HepG2 (cell line): ENCODE results near the gene STRN4. TPM values are rescaled to one million over a fixed set of nuclear protein-coding genes. Genes with fewer than 3 reads are reported as not detected.

Source experiments
- ATAC-seq: fragments of 200-7000 bp; cut with Tn5 transposase; 3 replicates; pipeline ENCODE4 v1.9.1; 2020; ENCODE audit warnings: mild to moderate bottlenecking, moderate library complexity
- BruUV-seq: library from RNA; stranded (reverse); fragments of 400-500 nt; replicated peaks from 2 replicates; lab custom pipeline; 2021; lab: Mats Ljungman, UMichigan
- CTCF ChIA-PET: fragments of 300-600 bp; formaldehyde crosslinking; extraction: SDS; loops from one replicate; lab custom pipeline; 2021; ENCODE audit warnings: low total read pairs, inconsistent platforms, low intra/inter-chr PET ratio; lab: Yijun Ruan, JAX
- POLR2A ChIA-PET: fragments of 350-600 bp; sonication (Branson Sonifier 250); formaldehyde crosslinking; loops from one replicate; lab custom pipeline; 2020; ENCODE audit warnings: antibody characterized with exemption, inconsistent platforms; lab: Yijun Ruan, JAX
- DNase-seq: peaks from one replicate; pipeline ENCODE4 v3.0.0-alpha.2; 2015; ENCODE audit warnings: low spot score
- FAIRE-seq: peaks from 3 replicates; lab custom pipeline; 2011; peaks lifted over from hg19 to GRCh38; lab: Jason Lieb, UNC
- H2AFZ ChIP-seq: one replicate; pipeline ENCODE4 v1.6.1; 2011; ENCODE audit warnings: low read length, inconsistent platforms
- H3K27ac ChIP-seq: fragments of 300-600 bp; 3 replicates; pipeline ENCODE4 v1.8.0; 2011; ENCODE audit warnings: mixed run types, mild to moderate bottlenecking, mixed read lengths, low read length, inconsistent platforms; ENCODE audit not compliant: insufficient read depth; ENCODE audit errors: extremely low read length
- H3K27me3 ChIP-seq, 2 experiments: fragments of 200-600 bp in 1 of 2; 2 replicates in 1 of 2; 3 replicates in 1 of 2; pipeline versions ENCODE4 v1.6.0 to v1.8.0; 2011; ENCODE audit warnings: low read length in 2 of 2, mild to moderate bottlenecking in 2 of 2, moderate library complexity in 2 of 2, inconsistent platforms in 1 of 2; ENCODE audit not compliant: insufficient read depth in 2 of 2, control insufficient read depth in 1 of 2
- H3K36me3 ChIP-seq, 2 experiments: fragments of 200-600 bp in 1 of 2; replicated peaks in 1 of 2; 2 replicates in 1 of 2; 3 replicates in 1 of 2; pipeline versions ENCODE4 v1.5.1 to v1.8.0; 2011; ENCODE audit warnings: low read length in 2 of 2, inconsistent platforms in 1 of 2; ENCODE audit not compliant: insufficient read depth in 2 of 2, control insufficient read depth in 1 of 2
- H3K4me1 ChIP-seq: 2 replicates; pipeline ENCODE4 v1.5.1; 2012; ENCODE audit warnings: low read length, inconsistent platforms; ENCODE audit not compliant: insufficient read depth
- H3K4me2 ChIP-seq: 2 replicates; pipeline ENCODE4 v1.6.0; 2011; ENCODE audit warnings: low read depth, low read length, inconsistent platforms
- H3K4me3 ChIP-seq, 3 experiments: fragments of 200-600 bp in 1 of 3; sonication (generic), shearing (Covaris generic) in 1 of 3; replicated peaks in 1 of 3; 2 replicates each; pipeline ENCODE4 v1.5.1; 2011 to 2016; ENCODE audit warnings: low read length in 3 of 3, inconsistent platforms in 2 of 3, low read depth in 2 of 3, mild to moderate bottlenecking in 2 of 3, control low read depth in 1 of 3, mixed read lengths in 1 of 3; ENCODE audit not compliant: insufficient read depth in 1 of 3
- H3K79me2 ChIP-seq: one replicate; pipeline ENCODE4 v1.6.1; 2011; ENCODE audit warnings: low read length, inconsistent platforms; ENCODE audit not compliant: insufficient read depth
- H3K9ac ChIP-seq: 2 replicates; pipeline ENCODE4 v1.6.0; 2011; ENCODE audit warnings: mild to moderate bottlenecking, low read depth, low read length, inconsistent platforms; ENCODE audit not compliant: insufficient read depth
- H3K9me3 ChIP-seq: 2 replicates; pipeline ENCODE4 v1.5.1; 2012; ENCODE audit warnings: mild to moderate bottlenecking, low read length
- H4K20me1 ChIP-seq: 2 replicates; pipeline ENCODE4 v1.6.0; 2011; ENCODE audit warnings: inconsistent platforms, mild to moderate bottlenecking, low read length, moderate library complexity; ENCODE audit not compliant: insufficient read depth
- AGO2 ChIP-seq: fragments of 200-400 bp; formaldehyde crosslinking; optimal IDR thresholded peaks from 2 replicates; pipeline ENCODE3; 2017; ENCODE audit warnings: mild to moderate bottlenecking, low read depth, low read length, moderate library complexity
- MEIS2 ChIP-seq: sonication (generic); formaldehyde crosslinking; IDR thresholded peaks from 2 replicates; pipeline ENCODE4 v1.9.0; 2021; ENCODE audit warnings: mild to moderate bottlenecking, missing genetic modification reagents
- ZSCAN25 ChIP-seq: sonication (generic); formaldehyde crosslinking; IDR thresholded peaks from 2 replicates; pipeline ENCODE4 v1.8.0; 2022; ENCODE audit warnings: mild to moderate bottlenecking, missing genetic modification reagents
- WGBS: methylation state at CpG from one replicate; pipeline ENCODE4 v1.1.6; 2017; ENCODE audit warnings: low lambda C conversion rate; 5-methylcytosine and 5-hydroxymethylcytosine counted together
- in situ Hi-C: cut with HindIII; loops from 2 replicates; pipeline ENCODE4 v1.10.0; 2017; ENCODE audit warnings: low pct_unique_long_range_greater_than_20kb; ENCODE audit not compliant: extremely low pct_ligation_motif_present
- intact Hi-C: fragments of 100-400 bp; cut with micrococcal nuclease; formaldehyde crosslinking; loops from one replicate; pipeline ENCODE4 v1.10.0; 2022; ENCODE audit not compliant: unreplicated experiment
- polyA plus RNA-seq, 8 experiments: library from polyadenylated mRNA; depleted of rRNA in 3 of 8; stranded (reverse) in 7 of 8; unstranded in 1 of 8; fragments of >200 nt; fragmentation: Illumina TruSeq in 4 of 8; extraction: Trizol in 4 of 8; gene quantifications; 2 replicates each; pipeline versions ENCODE4 v1.2.1 to v1.2.3, GENCODE V29; 2011 to 2016; ENCODE audit warnings: low read depth in 4 of 8, missing spikeins in 1 of 8, mixed read lengths in 1 of 8; ENCODE audit not compliant: insufficient read depth in 1 of 8
- total RNA-seq, 5 experiments: library from RNA; depleted of rRNA; stranded (reverse); fragments of >200 nt; fragmentation: Illumina TruSeq; extraction: Trizol; gene quantifications; 2 replicates each; pipeline ENCODE4 v1.2.3, GENCODE V29; 2016; ENCODE audit warnings: low read depth in 1 of 5
- TF ChIP-seq, protein P1 (sequence below): sonication (generic); formaldehyde crosslinking; IDR thresholded peaks from 2 replicates; pipeline ENCODE4 v1.4.0; 2020; ENCODE audit warnings: missing genetic modification reagents
- TF ChIP-seq, protein P2 (sequence below): sonication (generic); formaldehyde crosslinking; IDR thresholded peaks from 2 replicates; pipeline ENCODE4 v1.4.0; 2020; ENCODE audit warnings: missing genetic modification reagents, mild to moderate bottlenecking, borderline replicate concordance

Gene STRN4
- total and polyA plus RNA-seq, 2 of the 13 experiments (the other 11 are each of a cell fraction or from before 2014, with no cell fraction given), result 43.1 to 57.3 TPM

DNA sequence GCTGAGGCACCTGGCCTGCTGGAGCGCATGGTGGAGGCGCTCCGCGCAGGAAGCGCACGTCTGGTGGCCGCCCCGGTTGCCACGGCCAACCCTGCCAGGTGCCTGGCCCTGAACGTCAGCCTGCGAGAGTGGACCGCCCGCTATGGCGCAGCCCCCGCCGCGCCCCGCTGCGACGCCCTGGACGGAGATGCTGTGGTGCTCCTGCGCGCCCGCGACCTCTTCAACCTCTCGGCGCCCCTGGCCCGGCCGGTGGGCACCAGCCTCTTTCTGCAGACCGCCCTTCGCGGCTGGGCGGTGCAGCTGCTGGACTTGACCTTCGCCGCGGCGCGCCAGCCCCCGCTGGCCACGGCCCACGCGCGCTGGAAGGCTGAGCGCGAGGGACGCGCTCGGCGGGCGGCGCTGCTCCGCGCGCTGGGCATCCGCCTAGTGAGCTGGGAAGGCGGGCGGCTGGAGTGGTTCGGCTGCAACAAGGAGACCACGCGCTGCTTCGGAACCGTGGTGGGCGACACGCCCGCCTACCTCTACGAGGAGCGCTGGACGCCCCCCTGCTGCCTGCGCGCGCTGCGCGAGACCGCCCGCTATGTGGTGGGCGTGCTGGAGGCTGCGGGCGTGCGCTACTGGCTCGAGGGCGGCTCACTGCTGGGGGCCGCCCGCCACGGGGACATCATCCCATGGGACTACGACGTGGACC lies 9.7 kb upstream of the STRN4 start:
- Histone ChIP-seq H3K27me3 (no peaks in the 10 kb centered on the region), H4K20me1 (no peaks in the 10 kb centered on the region), H3K4me3 (no peak overlapping the region), H3K4me1 (peaks cover 19% of the 10 kb centered on the region), H2AFZ (no peak overlapping the region), H3K9ac (no peak overlapping the region), H3K9me3 (no peaks in the 10 kb centered on the region), H3K79me2 (no peaks in the 10 kb centered on the region), H3K27ac (no peak overlapping the region), H3K36me3 (0 out of 5 replicates have a peak, but pooled peaks cover 0 to 4% of the 10 kb centered on the region in 2 experiments), H3K4me2 (no peak overlapping the region)
- ChIA-PET POLR2A (no interaction called here), CTCF (no interaction called here)
- WGBS, result 98% methylated on average over 72 of the region's 86 CpGs
- FAIRE-seq (no peak), DNase-seq (no peak), ATAC-seq (no peak)
- in situ Hi-C loops, result no loop called here
- intact Hi-C loops, result loop anchor here (5.0 kb wide), 1 partner anchor 86 kb away; no protein-coding TSS in a partner anchor
- TF ChIP-seq, protein P1, sequence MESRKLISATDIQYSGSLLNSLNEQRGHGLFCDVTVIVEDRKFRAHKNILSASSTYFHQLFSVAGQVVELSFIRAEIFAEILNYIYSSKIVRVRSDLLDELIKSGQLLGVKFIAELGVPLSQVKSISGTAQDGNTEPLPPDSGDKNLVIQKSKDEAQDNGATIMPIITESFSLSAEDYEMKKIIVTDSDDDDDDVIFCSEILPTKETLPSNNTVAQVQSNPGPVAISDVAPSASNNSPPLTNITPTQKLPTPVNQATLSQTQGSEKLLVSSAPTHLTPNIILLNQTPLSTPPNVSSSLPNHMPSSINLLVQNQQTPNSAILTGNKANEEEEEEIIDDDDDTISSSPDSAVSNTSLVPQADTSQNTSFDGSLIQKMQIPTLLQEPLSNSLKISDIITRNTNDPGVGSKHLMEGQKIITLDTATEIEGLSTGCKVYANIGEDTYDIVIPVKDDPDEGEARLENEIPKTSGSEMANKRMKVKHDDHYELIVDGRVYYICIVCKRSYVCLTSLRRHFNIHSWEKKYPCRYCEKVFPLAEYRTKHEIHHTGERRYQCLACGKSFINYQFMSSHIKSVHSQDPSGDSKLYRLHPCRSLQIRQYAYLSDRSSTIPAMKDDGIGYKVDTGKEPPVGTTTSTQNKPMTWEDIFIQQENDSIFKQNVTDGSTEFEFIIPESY (CRISPR knock-in tag), result no peak
- TF ChIP-seq MEIS2 (CRISPR knock-in tag) (no peak), AGO2 (peak; percentile 35)
- BruUV-seq, result no TSS peak

DNA sequence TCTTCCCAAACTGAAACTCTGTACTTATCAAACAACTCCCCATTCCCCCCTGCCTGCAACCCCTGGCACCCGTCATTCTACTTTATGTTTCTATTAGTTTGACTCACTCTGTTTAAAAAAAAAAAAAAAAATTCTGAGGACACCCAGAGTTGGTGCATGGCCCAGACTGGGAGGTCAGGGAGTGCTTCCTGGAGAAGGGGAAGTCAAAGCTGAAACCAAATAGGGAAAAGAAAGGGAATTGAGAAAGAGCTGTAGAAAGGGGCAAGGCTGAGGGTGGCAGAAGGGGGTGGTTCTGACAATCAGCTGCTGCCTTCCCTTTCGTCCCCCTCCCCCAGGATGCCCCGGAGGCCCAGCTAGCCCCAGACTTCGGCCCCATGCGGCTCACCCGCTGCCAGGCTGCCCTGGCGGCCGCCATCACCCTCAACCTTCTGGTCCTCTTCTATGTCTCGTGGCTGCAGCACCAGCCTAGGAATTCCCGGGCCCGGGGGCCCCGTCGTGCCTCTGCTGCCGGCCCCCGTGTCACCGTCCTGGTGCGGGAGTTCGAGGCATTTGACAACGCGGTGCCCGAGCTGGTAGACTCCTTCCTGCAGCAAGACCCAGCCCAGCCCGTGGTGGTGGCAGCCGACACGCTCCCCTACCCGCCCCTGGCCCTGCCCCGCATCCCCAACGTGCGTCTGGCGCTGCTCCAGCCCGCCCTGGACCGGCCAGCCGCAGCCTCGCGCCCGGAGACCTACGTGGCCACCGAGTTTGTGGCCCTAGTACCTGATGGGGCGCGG lies 9.0 kb upstream of the STRN4 start:
- H4K20me1 ChIP-seq, result no peaks in the 10 kb centered on the region
- ChIA-PET CTCF (no interaction called here), POLR2A (no interaction called here)
- H3K4me2 ChIP-seq, result no peak overlapping the region
- 0 out of 5 replicates have a peak, but pooled peaks cover 0 to 4% of the 10 kb centered on the region in 2 experiments for H3K36me3 ChIP-seq
- intact Hi-C loops, result loop anchor here (5.0 kb wide), 1 partner anchor 87 kb away; no protein-coding TSS in a partner anchor
- in situ Hi-C loops, result no loop called here
- H3K9ac ChIP-seq, result no peak overlapping the region
- no peak overlapping the region for H3K4me3 ChIP-seq
- no peak overlapping the region for H2AFZ ChIP-seq
- peaks cover 12% of the 10 kb centered on the region for H3K4me1 ChIP-seq
- BruUV-seq, result no TSS peak
- no peak for FAIRE-seq
- H3K27ac ChIP-seq, result no peak overlapping the region
- no peaks in the 10 kb centered on the region for H3K27me3 ChIP-seq
- no peak for DNase-seq
- H3K9me3 ChIP-seq, result no peaks in the 10 kb centered on the region
- H3K79me2 ChIP-seq, result no peaks in the 10 kb centered on the region
- TF ChIP-seq AGO2 (peak; percentile 64), ZSCAN25 (no peak)
- TF ChIP-seq, protein P2, sequence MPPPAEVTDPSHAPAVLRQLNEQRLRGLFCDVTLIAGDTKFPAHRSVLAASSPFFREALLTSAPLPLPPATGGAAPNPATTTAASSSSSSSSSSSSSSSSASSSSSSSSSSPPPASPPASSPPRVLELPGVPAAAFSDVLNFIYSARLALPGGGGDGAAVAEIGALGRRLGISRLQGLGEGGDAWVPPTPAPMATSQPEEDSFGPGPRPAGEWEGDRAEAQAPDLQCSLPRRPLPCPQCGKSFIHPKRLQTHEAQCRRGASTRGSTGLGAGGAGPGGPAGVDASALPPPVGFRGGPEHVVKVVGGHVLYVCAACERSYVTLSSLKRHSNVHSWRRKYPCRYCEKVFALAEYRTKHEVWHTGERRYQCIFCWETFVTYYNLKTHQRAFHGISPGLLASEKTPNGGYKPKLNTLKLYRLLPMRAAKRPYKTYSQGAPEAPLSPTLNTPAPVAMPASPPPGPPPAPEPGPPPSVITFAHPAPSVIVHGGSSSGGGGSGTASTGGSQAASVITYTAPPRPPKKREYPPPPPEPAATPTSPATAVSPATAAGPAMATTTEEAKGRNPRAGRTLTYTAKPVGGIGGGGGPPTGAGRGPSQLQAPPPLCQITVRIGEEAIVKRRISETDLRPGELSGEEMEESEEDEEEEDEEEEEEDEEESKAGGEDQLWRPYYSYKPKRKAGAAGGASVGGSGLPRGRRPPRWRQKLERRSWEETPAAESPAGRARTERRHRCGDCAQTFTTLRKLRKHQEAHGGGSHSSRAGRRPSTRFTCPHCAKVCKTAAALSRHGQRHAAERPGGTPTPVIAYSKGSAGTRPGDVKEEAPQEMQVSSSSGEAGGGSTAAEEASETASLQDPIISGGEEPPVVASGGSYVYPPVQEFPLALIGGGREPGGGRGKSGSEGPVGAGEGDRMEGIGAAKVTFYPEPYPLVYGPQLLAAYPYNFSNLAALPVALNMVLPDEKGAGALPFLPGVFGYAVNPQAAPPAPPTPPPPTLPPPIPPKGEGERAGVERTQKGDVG, result no peak
- ATAC-seq, result no peak
- WGBS, result 90% methylated on average over 15 of the region's 39 CpGs
